T-helper 1 cell (primary cell): ENCODE measurements around the gene GABRB2.
A peak's percentile ranks its signal among the peaks of the same experiment; 100 is the strongest.
"Not testable (repeated sequence)": the region's sequence is repeated elsewhere in the genome, so short reads cannot be mapped to it uniquely, and the experiment has no call there.

ENCODE experiments used
- DNase-seq, 5 donors: peaks; one replicate each; pipeline ENCODE4 v3.0.0-alpha.2; 2012 to 2020
- total RNA-seq, 4 donors: gene quantifications; one replicate each; lab custom pipeline; 2026; lab: John Stamatoyannopoulos, UW

GABRB2 gene
- total RNA-seq: 0 reads per million in 4 donors

- DNase-seq: peak in 1 of 5 donors; percentile 27
Measured at GRCh38 chr5:161546470-161547301, at the start of gene GABRB2. Gene GABRB2 (minus strand): TSS chr5:161546725. CDS start chr5:161546643, 82 bp downstream.

GRCh38 chr5:161585798-161586197 is 39.3 kb upstream of the GABRB2 start:
- no peak for DNase-seq

GRCh38 chr5:161580621-161581020 is 34.1 kb upstream of the GABRB2 start:
- DNase-seq: no peak

- no peak for DNase-seq
Measured at GRCh38 chr5:161572914-161573313, 26.4 kb upstream of the GABRB2 start.

- DNase-seq: no peak
Measured at GRCh38 chr5:161566081-161566480, 19.6 kb upstream of the GABRB2 start.

GRCh38 chr5:161562446-161562845 is 15.9 kb upstream of the GABRB2 start:
- no peak for DNase-seq

- no peak for DNase-seq
Measured at GRCh38 chr5:161549106-161549505, 2.6 kb upstream of the GABRB2 start.

GRCh38 chr5:161548487-161549094 is 2.1 kb upstream of the GABRB2 start:
- DNase-seq: no peak

- DNase-seq: no peak
Measured at GRCh38 chr5:161547738-161548486, 1.4 kb upstream of the GABRB2 start.

- no peak for DNase-seq
Measured at GRCh38 chr5:161547406-161547737, 847 bp upstream of the GABRB2 start.

- no peak for DNase-seq
Measured at GRCh38 chr5:161546095-161546469, 443 bp downstream of the GABRB2 start.

- DNase-seq: no peak
Measured at GRCh38 chr5:161545344-161546094, 1.0 kb downstream of the GABRB2 start.

GRCh38 chr5:161544350-161544765 is 2.2 kb downstream of the GABRB2 start:
- DNase-seq: peak in 1 of 5 donors; percentile 7

GRCh38 chr5:161539016-161539415 is 7.5 kb downstream of the GABRB2 start:
- DNase-seq: no peak

GRCh38 chr5:161535762-161536161 is 10.8 kb downstream of the GABRB2 start:
- no peak for DNase-seq

- no peak for DNase-seq
Measured at GRCh38 chr5:161530700-161531099, 15.8 kb downstream of the GABRB2 start.

GRCh38 chr5:161513942-161514341 is 32.6 kb downstream of the GABRB2 start:
- DNase-seq: no peak

- DNase-seq: no peak
Measured at GRCh38 chr5:161507591-161507990, 38.9 kb downstream of the GABRB2 start.

- DNase-seq: not testable (repeated sequence)
Measured at GRCh38 chr5:161505160-161505559, 41.4 kb downstream of the GABRB2 start.

- no peak for DNase-seq
Measured at GRCh38 chr5:161498531-161498930, 48.0 kb downstream of the GABRB2 start.

GRCh38 chr5:161483721-161484120 is 62.8 kb downstream of the GABRB2 start:
- no peak for DNase-seq

- no peak for DNase-seq
Measured at GRCh38 chr5:161481922-161482321, 64.6 kb downstream of the GABRB2 start.
